ENCODE data around the gene TPCN1. TPM values are rescaled to one million over a fixed set of nuclear protein-coding genes. Genes with fewer than 3 reads are reported as not detected.

TPCN1 gene
- total RNA-seq, 1 experiment from 2014 or later = 13.5 TPM

GRCh38 chr12:113241191-113242025, 20.1 kb downstream of the TPCN1 start:
- Histone ChIP-seq H3K56ac (ENCODE audit: insufficient read length, low read depth, low read length) (no peak overlapping the region), H4K8ac (replicated peaks; ENCODE audit: insufficient read length, low read depth, low read length) (no peak overlapping the region), H2BK15ac (ENCODE audit: low read depth, low read length) (no peak overlapping the region), H3K4me1 (ENCODE audit: insufficient read depth, low read length) (peaks cover 4% of the 10 kb centered on the region; the same call in 1 of the 2 replicates), H3K4ac (ENCODE audit: low read depth, low read length) (no peak overlapping the region), H3K79me2 (ENCODE audit: insufficient read depth, low read length) (no peaks in the 10 kb centered on the region), H3K9me3 (ENCODE audit: control insufficient read depth, low read depth, low read length) (no peaks in the 10 kb centered on the region), H2AFZ (ENCODE audit: low read length) (no peak overlapping the region), H3K79me1 (ENCODE audit: insufficient read depth, low read depth, low read length, poor library complexity, severe bottlenecking) (no peaks in the 10 kb centered on the region), H3K27ac (ENCODE audit: insufficient read length, low read depth, low read length) (no peak overlapping the region), H3K9ac (ENCODE audit: extremely low read depth, insufficient read length, low read length) (no peak overlapping the region), H2BK12ac (ENCODE audit: insufficient read length, low read depth, low read length) (no peak overlapping the region), H3T11ph (ENCODE audit: low read length) (no peak overlapping the region), H2BK5ac (ENCODE audit: insufficient read length, low read length) (no peak overlapping the region), H4K20me1 (ENCODE audit: control insufficient read depth, insufficient read depth, insufficient read length) (no peaks in the 10 kb centered on the region), H3K4me2 (ENCODE audit: insufficient read depth, insufficient read length, low read length) (no peak overlapping the region), H4K91ac (ENCODE audit: insufficient read length, low read depth, low read length) (no peak overlapping the region), H3K23ac (ENCODE audit: insufficient read length, low read depth, low read length) (no peak overlapping the region), H3K23me2 (ENCODE audit: insufficient read length, low read depth, low read length, poor library complexity, severe bottlenecking) (no peaks in the 10 kb centered on the region), H2BK20ac (ENCODE audit: low read depth, low read length, poor library complexity, severe bottlenecking) (no peak overlapping the region), H4K5ac (ENCODE audit: insufficient read length, low read depth, low read length) (no peak overlapping the region), H3K27me3 (ENCODE audit: insufficient read depth, low read length) (no peaks in the 10 kb centered on the region), H3K14ac (ENCODE audit: insufficient read depth, low read length) (no peak overlapping the region), H2AK5ac (ENCODE audit: insufficient read length, low read length) (no peak overlapping the region), H3K18ac (ENCODE audit: insufficient read length, low read depth, low read length) (no peak overlapping the region), H2BK120ac (ENCODE audit: low read depth, low read length, poor library complexity, severe bottlenecking) (no peak overlapping the region)
- no peaks in the 10 kb centered on the region; the same call in 1 of the 2 replicates for H3K27me3 Mint-ChIP-seq (ENCODE audit: low read depth)
- no peaks in the 10 kb centered on the region for H3K9me3 Mint-ChIP-seq
- TF ChIP-seq, protein P1, sequence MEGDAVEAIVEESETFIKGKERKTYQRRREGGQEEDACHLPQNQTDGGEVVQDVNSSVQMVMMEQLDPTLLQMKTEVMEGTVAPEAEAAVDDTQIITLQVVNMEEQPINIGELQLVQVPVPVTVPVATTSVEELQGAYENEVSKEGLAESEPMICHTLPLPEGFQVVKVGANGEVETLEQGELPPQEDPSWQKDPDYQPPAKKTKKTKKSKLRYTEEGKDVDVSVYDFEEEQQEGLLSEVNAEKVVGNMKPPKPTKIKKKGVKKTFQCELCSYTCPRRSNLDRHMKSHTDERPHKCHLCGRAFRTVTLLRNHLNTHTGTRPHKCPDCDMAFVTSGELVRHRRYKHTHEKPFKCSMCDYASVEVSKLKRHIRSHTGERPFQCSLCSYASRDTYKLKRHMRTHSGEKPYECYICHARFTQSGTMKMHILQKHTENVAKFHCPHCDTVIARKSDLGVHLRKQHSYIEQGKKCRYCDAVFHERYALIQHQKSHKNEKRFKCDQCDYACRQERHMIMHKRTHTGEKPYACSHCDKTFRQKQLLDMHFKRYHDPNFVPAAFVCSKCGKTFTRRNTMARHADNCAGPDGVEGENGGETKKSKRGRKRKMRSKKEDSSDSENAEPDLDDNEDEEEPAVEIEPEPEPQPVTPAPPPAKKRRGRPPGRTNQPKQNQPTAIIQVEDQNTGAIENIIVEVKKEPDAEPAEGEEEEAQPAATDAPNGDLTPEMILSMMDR (conservative IDR thresholded peaks at IDR 0.05) = no peak
- no peak overlapping the region for H3K4me3 Mint-ChIP-seq
- DNase-seq = peak; percentile 44
- H3K27ac Mint-ChIP-seq = peak overlapping the region in 2 of 3 experiments; percentile 53 to 89; a peak in 5 of 7 replicates
- no CpG with 5 or more reads among the region's 14 CpGs for WGBS (ENCODE audit: extremely low coverage, insufficient read length, low lambda C conversion rate)
- H3K4me1 Mint-ChIP-seq = peaks cover 28 to 34% of the 10 kb centered on the region in 2 experiments
- peaks cover 11 to 19% (median 11%) of the 10 kb centered on the region in 3 experiments; a peak in 6 of 7 replicates for H3K36me3 Mint-ChIP-seq (ENCODE audit: insufficient read depth in 1 of 3, low read depth in 3 of 3)

All from H9 (cell line).